OCI-LY7 (cell line): ENCODE measurements around the gene FBXO44.

Experiments used
- EZH2phosphoT487 ChIP-seq: fragments of 200-600 bp; sonication (generic); IDR thresholded peaks from 2 replicates; pipeline ENCODE4 v1.6.1; 2018; ENCODE audit warnings: low read depth, borderline replicate concordance, mild to moderate bottlenecking, mixed run types, antibody characterized with exemption, low read length, moderate library complexity, mixed read lengths
- TF ChIP-seq, protein P1 (sequence below): fragments of 200-600 bp; sonication (generic); conservative IDR thresholded peaks from 2 replicates; pipeline ENCODE4 v1.5.1; 2014; ENCODE audit warnings: mild to moderate bottlenecking, antibody characterized with exemption, low read length, moderate library complexity, mixed read lengths

DNA sequence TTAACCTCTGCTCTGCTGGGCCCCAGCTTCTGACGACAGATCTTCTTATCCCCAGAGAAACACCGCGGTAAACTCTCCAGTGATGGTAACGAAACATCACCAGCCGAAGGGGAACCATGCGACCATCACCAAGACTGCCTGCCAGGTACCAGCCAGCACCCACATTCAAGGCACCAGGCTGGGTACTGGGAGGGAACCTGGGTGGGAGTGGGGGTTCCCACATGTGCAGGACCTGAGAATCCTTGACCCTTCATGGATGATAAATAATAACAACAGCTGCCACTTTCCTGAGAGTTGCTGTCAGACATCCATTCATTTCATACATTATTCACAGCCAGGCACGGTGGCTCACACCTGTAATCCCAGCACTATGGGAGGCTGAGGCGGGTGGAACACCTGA lies 57.6 kb downstream of the FBXO44 start:
- TF ChIP-seq, protein P1, sequence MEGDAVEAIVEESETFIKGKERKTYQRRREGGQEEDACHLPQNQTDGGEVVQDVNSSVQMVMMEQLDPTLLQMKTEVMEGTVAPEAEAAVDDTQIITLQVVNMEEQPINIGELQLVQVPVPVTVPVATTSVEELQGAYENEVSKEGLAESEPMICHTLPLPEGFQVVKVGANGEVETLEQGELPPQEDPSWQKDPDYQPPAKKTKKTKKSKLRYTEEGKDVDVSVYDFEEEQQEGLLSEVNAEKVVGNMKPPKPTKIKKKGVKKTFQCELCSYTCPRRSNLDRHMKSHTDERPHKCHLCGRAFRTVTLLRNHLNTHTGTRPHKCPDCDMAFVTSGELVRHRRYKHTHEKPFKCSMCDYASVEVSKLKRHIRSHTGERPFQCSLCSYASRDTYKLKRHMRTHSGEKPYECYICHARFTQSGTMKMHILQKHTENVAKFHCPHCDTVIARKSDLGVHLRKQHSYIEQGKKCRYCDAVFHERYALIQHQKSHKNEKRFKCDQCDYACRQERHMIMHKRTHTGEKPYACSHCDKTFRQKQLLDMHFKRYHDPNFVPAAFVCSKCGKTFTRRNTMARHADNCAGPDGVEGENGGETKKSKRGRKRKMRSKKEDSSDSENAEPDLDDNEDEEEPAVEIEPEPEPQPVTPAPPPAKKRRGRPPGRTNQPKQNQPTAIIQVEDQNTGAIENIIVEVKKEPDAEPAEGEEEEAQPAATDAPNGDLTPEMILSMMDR: no peak
- no peak for TF ChIP-seq EZH2phosphoT487
